GM04504 (cell line): ENCODE data around the gene RTRAF.

Source experiments
- DNase-seq: peaks from one replicate; pipeline ENCODE4 v3.0.0-alpha.2; 2012; ENCODE audit warnings: low read depth

RTRAF gene

GRCh38 chr14:52049721-52050588 lies 60.6 kb downstream of the RTRAF start:
- no peak for DNase-seq

GRCh38 chr14:52051251-52051650 lies 61.9 kb downstream of the RTRAF start:
- no peak for DNase-seq

GRCh38 chr14:52051871-52052270 lies 62.5 kb downstream of the RTRAF start:
- no peak for DNase-seq

GRCh38 chr14:52052288-52052943 lies 63.1 kb downstream of the RTRAF start:
- peak; percentile 80 for DNase-seq

- no peak for DNase-seq
These were observed 63.7 kb downstream of the RTRAF start for GRCh38 chr14:52053044-52053443.

GRCh38 chr14:52054678-52055077 lies 65.3 kb downstream of the RTRAF start:
- DNase-seq, result no peak

GRCh38 chr14:52055167-52055566 lies 65.8 kb downstream of the RTRAF start:
- no peak for DNase-seq

- no peak for DNase-seq
These were observed 69.0 kb downstream of the RTRAF start for GRCh38 chr14:52058341-52058740.

- DNase-seq, result no peak
These were observed 70.3 kb downstream of the RTRAF start for GRCh38 chr14:52059649-52060048.

- no peak for DNase-seq
These were observed 70.7 kb downstream of the RTRAF start for GRCh38 chr14:52060080-52060479.
